ENCODE data around the gene COL11A2.
"Not testable (repeated sequence)": the region's sequence is repeated elsewhere in the genome, so short reads cannot be mapped to it uniquely, and the experiment has no call there.

Gene COL11A2

GRCh38 chr6:33150560-33150959 lies 41.7 kb downstream of the COL11A2 start:
- DNase-seq: not testable (repeated sequence)

GRCh38 chr6:33147807-33148666 lies 44.2 kb downstream of the COL11A2 start:
- DNase-seq: no peak

- no peak for DNase-seq
Measured at GRCh38 chr6:33144373-33144772, 47.9 kb downstream of the COL11A2 start.

- no peak for DNase-seq
Measured at GRCh38 chr6:33143113-33143770, 49.0 kb downstream of the COL11A2 start.

- no peak for DNase-seq
Measured at GRCh38 chr6:33142501-33143070, 49.7 kb downstream of the COL11A2 start.

- no peak for DNase-seq
Measured at GRCh38 chr6:33140556-33140955, 51.7 kb downstream of the COL11A2 start.

GRCh38 chr6:33139596-33140206 lies 52.6 kb downstream of the COL11A2 start:
- no peak for DNase-seq

- DNase-seq: no peak
Measured at GRCh38 chr6:33136310-33136900, 55.9 kb downstream of the COL11A2 start.

GRCh38 chr6:33132081-33132524 lies 60.2 kb downstream of the COL11A2 start:
- no peak for DNase-seq

- DNase-seq: no peak
Measured at GRCh38 chr6:33128318-33128717, 63.9 kb downstream of the COL11A2 start.

GRCh38 chr6:33126101-33126714 lies 66.1 kb downstream of the COL11A2 start:
- DNase-seq: peak; percentile 76 to 77

- DNase-seq: no peak
Measured at GRCh38 chr6:33124947-33125346, 67.3 kb downstream of the COL11A2 start.

- DNase-seq: no peak
Measured at GRCh38 chr6:33124525-33124901, 67.8 kb downstream of the COL11A2 start.

GRCh38 chr6:33123732-33124524 lies 68.3 kb downstream of the COL11A2 start:
- peak in 1 of 2 experiments; percentile 40 for DNase-seq

- no peak for DNase-seq
Measured at GRCh38 chr6:33123181-33123580, 69.1 kb downstream of the COL11A2 start.

- no peak for DNase-seq
Measured at GRCh38 chr6:33120001-33120400, 72.3 kb downstream of the COL11A2 start.

GRCh38 chr6:33118525-33119123 lies 73.6 kb downstream of the COL11A2 start:
- no peak for DNase-seq

GRCh38 chr6:33117811-33118277 lies 74.4 kb downstream of the COL11A2 start:
- no peak for DNase-seq

GRCh38 chr6:33116841-33117711 lies 75.2 kb downstream of the COL11A2 start:
- DNase-seq: no peak

- no peak for DNase-seq
Measured at GRCh38 chr6:33116417-33116816, 75.8 kb downstream of the COL11A2 start.

Data from activated T-cell treated with anti-CD3 and anti-CD28 coated beads, Interleukin-2, amount 50 U/mL, for 48 hours (primary cell).